22Rv1 (cell line): ENCODE data around the gene SARNP.

ENCODE experiments used
- H3K27ac ChIP-seq: fragments of 450-650 bp; 2 replicates; pipeline ENCODE4 v1.5.1; 2017
- CTCF ChIP-seq: fragments of 450-650 bp; IDR thresholded peaks from 2 replicates; pipeline ENCODE4 v1.5.1; 2017; ENCODE audit warnings: mild to moderate bottlenecking
- ZFX ChIP-seq: fragments of 450-650 bp; IDR thresholded peaks from 2 replicates; pipeline ENCODE4 v1.6.1; 2017; ENCODE audit warnings: antibody characterized with exemption, borderline replicate concordance

The SARNP gene

GRCh38 chr12:55707841-55708694 is 109.5 kb downstream of the SARNP start, which contains the start of gene ITGA7:
Gene ITGA7, minus strand, starts transcription at chr12:55707904. Its CDS starts 222 bp downstream, at chr12:55707682.
- H3K27ac ChIP-seq, result no peak within 1 kb of the TSS
- no peak for TF ChIP-seq ZFX
- no peak for TF ChIP-seq CTCF
